T follicular helper cell (primary cell): ENCODE data around the gene RND3.

ENCODE experiments used
- DNase-seq: peaks from one replicate; pipeline ENCODE4 v3.0.0-alpha.2; 2020; ENCODE audit warnings: low read depth

The RND3 gene

GRCh38 chr2:150491943-150492342, 4.5 kb upstream of the RND3 start:
- no peak for DNase-seq

GRCh38 chr2:150491430-150491829, 4.0 kb upstream of the RND3 start:
- DNase-seq: no peak

- no peak for DNase-seq
Observed at GRCh38 chr2:150490466-150490865, 3.0 kb upstream of the RND3 start.

GRCh38 chr2:150486539-150487484, 655 bp downstream of the RND3 start:
- no peak for DNase-seq

- no peak for DNase-seq
Observed at GRCh38 chr2:150485871-150486538, 1.5 kb downstream of the RND3 start.

GRCh38 chr2:150485114-150485870, 2.2 kb downstream of the RND3 start:
- DNase-seq: no peak

- no peak for DNase-seq
Observed at GRCh38 chr2:150484461-150485021, 2.9 kb downstream of the RND3 start.

- no peak for DNase-seq
Observed at GRCh38 chr2:150484006-150484405, 3.5 kb downstream of the RND3 start.

GRCh38 chr2:150483532-150483931, 3.9 kb downstream of the RND3 start:
- no peak for DNase-seq

GRCh38 chr2:150482667-150483400, 4.6 kb downstream of the RND3 start:
- no peak for DNase-seq

- DNase-seq: no peak
Observed at GRCh38 chr2:150482111-150482510, 5.4 kb downstream of the RND3 start.

GRCh38 chr2:150480971-150481830, 6.3 kb downstream of the RND3 start:
- no peak for DNase-seq

- no peak for DNase-seq
Observed at GRCh38 chr2:150480241-150480640, 7.2 kb downstream of the RND3 start.

GRCh38 chr2:150479075-150479915, 8.2 kb downstream of the RND3 start:
- no peak for DNase-seq

- DNase-seq: no peak
Observed at GRCh38 chr2:150478200-150478974, 9.1 kb downstream of the RND3 start.

- no peak for DNase-seq
Observed at GRCh38 chr2:150477347-150477746, 10.1 kb downstream of the RND3 start.

GRCh38 chr2:150476809-150477302, 10.6 kb downstream of the RND3 start:
- no peak for DNase-seq

GRCh38 chr2:150476286-150476685, 11.2 kb downstream of the RND3 start:
- DNase-seq: no peak
